T-helper 22 cell (primary cell): ENCODE measurements around the gene SNAPC1.
"Not testable (repeated sequence)": the region's sequence is repeated elsewhere in the genome, so short reads cannot be mapped to it uniquely, and the experiment has no call there.

Experiments used
- DNase-seq: peaks from one replicate; pipeline ENCODE4 v3.0.0-alpha.2; 2020; ENCODE audit warnings: low read depth

SNAPC1 gene

GRCh38 chr14:61749867-61750266 is 12.4 kb upstream of the SNAPC1 start:
- DNase-seq, result no peak

GRCh38 chr14:61750708-61751474 is 11.3 kb upstream of the SNAPC1 start:
- DNase-seq, result peak; percentile 69

GRCh38 chr14:61751475-61751989 is 10.7 kb upstream of the SNAPC1 start:
- no peak for DNase-seq

GRCh38 chr14:61752626-61753025 is 9.6 kb upstream of the SNAPC1 start:
- DNase-seq, result no peak

- no peak for DNase-seq
Observed at GRCh38 chr14:61753631-61754030, 8.6 kb upstream of the SNAPC1 start.

- no peak for DNase-seq
Observed at GRCh38 chr14:61754627-61755381, 7.4 kb upstream of the SNAPC1 start.

GRCh38 chr14:61755382-61755742 is 6.9 kb upstream of the SNAPC1 start:
- DNase-seq, result not testable (repeated sequence)

- DNase-seq, result no peak
Observed at GRCh38 chr14:61756135-61756534, 6.1 kb upstream of the SNAPC1 start.

GRCh38 chr14:61759878-61760277 is 2.3 kb upstream of the SNAPC1 start:
- no peak for DNase-seq

- no peak for DNase-seq
Observed at GRCh38 chr14:61761557-61761956, 663 bp upstream of the SNAPC1 start.

- no peak for DNase-seq
Observed at GRCh38 chr14:61764342-61765122, 2.3 kb downstream of the SNAPC1 start.

- no peak for DNase-seq
Observed at GRCh38 chr14:61765225-61765943, 3.2 kb downstream of the SNAPC1 start.

- DNase-seq, result no peak
Observed at GRCh38 chr14:61766151-61766550, 3.9 kb downstream of the SNAPC1 start.

- DNase-seq, result no peak
Observed at GRCh38 chr14:61768240-61768639, 6.0 kb downstream of the SNAPC1 start.

- DNase-seq, result no peak
Observed at GRCh38 chr14:61769893-61770292, 7.7 kb downstream of the SNAPC1 start.

GRCh38 chr14:61774861-61775260 is 12.6 kb downstream of the SNAPC1 start:
- no peak for DNase-seq

- DNase-seq, result no peak
Observed at GRCh38 chr14:61780125-61780524, 17.9 kb downstream of the SNAPC1 start.

GRCh38 chr14:61797309-61797708 is 35.1 kb downstream of the SNAPC1 start:
- no peak for DNase-seq

- DNase-seq, result no peak
Observed at GRCh38 chr14:61802010-61802568, 39.9 kb downstream of the SNAPC1 start.

GRCh38 chr14:61803755-61804154 is 41.5 kb downstream of the SNAPC1 start:
- DNase-seq, result no peak

GRCh38 chr14:61805451-61805850 is 43.2 kb downstream of the SNAPC1 start:
- no peak for DNase-seq
